Fibroblast of peridontal ligament (primary cell): ENCODE measurements around the gene BEND6.

ENCODE experiments used
- DNase-seq: peaks from one replicate; pipeline ENCODE4 v3.0.0-alpha.2; 2010; ENCODE audit errors: extremely low read depth

Gene BEND6

GRCh38 chr6:56940977-56941376 lies 13.9 kb upstream of the BEND6 start:
- no peak for DNase-seq

GRCh38 chr6:56944661-56945060 lies 10.2 kb upstream of the BEND6 start:
- no peak for DNase-seq

GRCh38 chr6:56946368-56946767 lies 8.5 kb upstream of the BEND6 start:
- DNase-seq, result no peak

- no peak for DNase-seq
Measured at GRCh38 chr6:56947924-56948323, 7.0 kb upstream of the BEND6 start.

GRCh38 chr6:56949265-56949664 lies 5.6 kb upstream of the BEND6 start:
- DNase-seq, result peak; percentile 45

GRCh38 chr6:56949925-56950495 lies 4.9 kb upstream of the BEND6 start:
- no peak for DNase-seq

- peak; percentile 55 for DNase-seq
Measured at GRCh38 chr6:56951049-56951831, 3.7 kb upstream of the BEND6 start.

- DNase-seq, result peak; percentile 29
Measured at GRCh38 chr6:56953597-56954402, 1.1 kb upstream of the BEND6 start.

- DNase-seq, result peak; percentile 91
Measured at GRCh38 chr6:56955171-56956155, 556 bp downstream of the BEND6 start.

- DNase-seq, result no peak
Measured at GRCh38 chr6:56956491-56956890, 1.6 kb downstream of the BEND6 start.

GRCh38 chr6:56957856-56958255 lies 2.9 kb downstream of the BEND6 start:
- DNase-seq, result no peak

GRCh38 chr6:56958481-56958880 lies 3.6 kb downstream of the BEND6 start:
- no peak for DNase-seq

GRCh38 chr6:56959094-56959493 lies 4.2 kb downstream of the BEND6 start:
- peak; percentile 48 for DNase-seq

- peak; percentile 88 for DNase-seq
Measured at GRCh38 chr6:56959938-56960337, 5.0 kb downstream of the BEND6 start.

GRCh38 chr6:56961151-56961550 lies 6.2 kb downstream of the BEND6 start:
- no peak for DNase-seq

- no peak for DNase-seq
Measured at GRCh38 chr6:56962441-56962840, 7.5 kb downstream of the BEND6 start.

- no peak for DNase-seq
Measured at GRCh38 chr6:56963043-56963442, 8.1 kb downstream of the BEND6 start.

- DNase-seq, result no peak
Measured at GRCh38 chr6:56963793-56964192, 8.9 kb downstream of the BEND6 start.

GRCh38 chr6:56965126-56965525 lies 10.2 kb downstream of the BEND6 start:
- no peak for DNase-seq

GRCh38 chr6:56970849-56971248 lies 15.9 kb downstream of the BEND6 start:
- DNase-seq, result no peak

GRCh38 chr6:56977192-56977591 lies 22.3 kb downstream of the BEND6 start:
- DNase-seq, result no peak

- DNase-seq, result no peak
Measured at GRCh38 chr6:56978530-56978929, 23.6 kb downstream of the BEND6 start.
